Measurements from ENCODE around the gene SH2D4B.

DNA sequence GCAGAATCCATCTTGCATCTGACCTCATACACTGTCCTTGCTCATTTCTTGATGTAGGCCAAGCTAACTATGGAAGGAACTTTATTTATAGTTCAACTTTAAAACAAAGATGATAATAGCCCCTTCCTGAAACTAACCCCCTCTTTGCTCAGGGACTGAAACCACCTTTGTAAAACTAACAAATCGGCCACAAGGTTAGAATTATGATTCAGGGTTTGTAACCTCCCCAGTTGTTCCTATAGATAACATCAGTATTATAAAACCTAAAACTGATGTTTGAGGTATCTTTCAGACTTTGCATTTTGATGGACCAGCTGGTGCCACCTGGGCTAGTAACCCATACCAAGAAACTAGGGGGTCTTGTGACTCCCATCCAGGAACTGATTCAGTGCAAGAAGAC, 143.4 kb downstream of the SH2D4B start:
- TF ChIP-seq, protein P1, sequence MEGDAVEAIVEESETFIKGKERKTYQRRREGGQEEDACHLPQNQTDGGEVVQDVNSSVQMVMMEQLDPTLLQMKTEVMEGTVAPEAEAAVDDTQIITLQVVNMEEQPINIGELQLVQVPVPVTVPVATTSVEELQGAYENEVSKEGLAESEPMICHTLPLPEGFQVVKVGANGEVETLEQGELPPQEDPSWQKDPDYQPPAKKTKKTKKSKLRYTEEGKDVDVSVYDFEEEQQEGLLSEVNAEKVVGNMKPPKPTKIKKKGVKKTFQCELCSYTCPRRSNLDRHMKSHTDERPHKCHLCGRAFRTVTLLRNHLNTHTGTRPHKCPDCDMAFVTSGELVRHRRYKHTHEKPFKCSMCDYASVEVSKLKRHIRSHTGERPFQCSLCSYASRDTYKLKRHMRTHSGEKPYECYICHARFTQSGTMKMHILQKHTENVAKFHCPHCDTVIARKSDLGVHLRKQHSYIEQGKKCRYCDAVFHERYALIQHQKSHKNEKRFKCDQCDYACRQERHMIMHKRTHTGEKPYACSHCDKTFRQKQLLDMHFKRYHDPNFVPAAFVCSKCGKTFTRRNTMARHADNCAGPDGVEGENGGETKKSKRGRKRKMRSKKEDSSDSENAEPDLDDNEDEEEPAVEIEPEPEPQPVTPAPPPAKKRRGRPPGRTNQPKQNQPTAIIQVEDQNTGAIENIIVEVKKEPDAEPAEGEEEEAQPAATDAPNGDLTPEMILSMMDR (IDR thresholded peaks at IDR 0.05), result no peak
- TF ChIP-seq POLR2A (IDR thresholded peaks at IDR 0.05), result no peak

All from tibial nerve (tissue), 3 donors.